Glutamatergic neuron (in vitro differentiated cells): ENCODE measurements around the gene EXOC3L2. TPM values are rescaled to one million over a fixed set of nuclear protein-coding genes. Genes with fewer than 3 reads are reported as not detected.
A peak's percentile ranks its signal among the peaks of the same experiment; 100 is the strongest.

ENCODE experiments used
- DNase-seq: peaks from one replicate; pipeline ENCODE4 v3.0.0; 2022
- H3K27ac Mint-ChIP-seq: one replicate; pipeline ENCODE4 v1.8.0; 2020; ENCODE audit warnings: mild to moderate bottlenecking, mixed read lengths, inconsistent platforms; ENCODE audit not compliant: unreplicated experiment
- H3K27me3 Mint-ChIP-seq: one replicate; pipeline ENCODE4 v1.8.0; 2020; ENCODE audit warnings: mild to moderate bottlenecking, moderate library complexity, mixed read lengths, inconsistent platforms; ENCODE audit not compliant: unreplicated experiment
- H3K36me3 Mint-ChIP-seq: one replicate; pipeline ENCODE4 v1.8.0; 2020; ENCODE audit warnings: mild to moderate bottlenecking, mixed read lengths, inconsistent platforms; ENCODE audit not compliant: unreplicated experiment
- H3K4me1 Mint-ChIP-seq: one replicate; pipeline ENCODE4 v1.8.0; 2020; ENCODE audit warnings: mild to moderate bottlenecking, low read depth, mixed read lengths, inconsistent platforms; ENCODE audit not compliant: unreplicated experiment
- H3K4me3 Mint-ChIP-seq: one replicate; pipeline ENCODE4 v1.8.0; 2020; ENCODE audit warnings: mild to moderate bottlenecking, mixed read lengths, inconsistent platforms; ENCODE audit not compliant: unreplicated experiment
- H3K9me3 Mint-ChIP-seq: one replicate; pipeline ENCODE4 v1.8.0; 2020; ENCODE audit warnings: mild to moderate bottlenecking, moderate library complexity, mixed read lengths, inconsistent platforms; ENCODE audit not compliant: unreplicated experiment
- total RNA-seq: library from RNA; stranded (reverse); fragmentation: NEBNext Ultra II Directional; extraction: Animal tissue kit (Norgen Biotek cat#: 25700); gene quantifications from one replicate; pipeline ENCODE4 v1.2.1, GENCODE V29; 2021; ENCODE audit not compliant: unreplicated experiment
- TF ChIP-seq, protein P1 (sequence below): fragments of 200-600 bp; sonication (generic); IDR thresholded peaks from one replicate; pipeline ENCODE4 v1.5.0; 2021; ENCODE audit not compliant: partially characterized antibody, unreplicated experiment

Gene EXOC3L2
- total RNA-seq, 1 donor from 2014 or later, result not detected

DNA sequence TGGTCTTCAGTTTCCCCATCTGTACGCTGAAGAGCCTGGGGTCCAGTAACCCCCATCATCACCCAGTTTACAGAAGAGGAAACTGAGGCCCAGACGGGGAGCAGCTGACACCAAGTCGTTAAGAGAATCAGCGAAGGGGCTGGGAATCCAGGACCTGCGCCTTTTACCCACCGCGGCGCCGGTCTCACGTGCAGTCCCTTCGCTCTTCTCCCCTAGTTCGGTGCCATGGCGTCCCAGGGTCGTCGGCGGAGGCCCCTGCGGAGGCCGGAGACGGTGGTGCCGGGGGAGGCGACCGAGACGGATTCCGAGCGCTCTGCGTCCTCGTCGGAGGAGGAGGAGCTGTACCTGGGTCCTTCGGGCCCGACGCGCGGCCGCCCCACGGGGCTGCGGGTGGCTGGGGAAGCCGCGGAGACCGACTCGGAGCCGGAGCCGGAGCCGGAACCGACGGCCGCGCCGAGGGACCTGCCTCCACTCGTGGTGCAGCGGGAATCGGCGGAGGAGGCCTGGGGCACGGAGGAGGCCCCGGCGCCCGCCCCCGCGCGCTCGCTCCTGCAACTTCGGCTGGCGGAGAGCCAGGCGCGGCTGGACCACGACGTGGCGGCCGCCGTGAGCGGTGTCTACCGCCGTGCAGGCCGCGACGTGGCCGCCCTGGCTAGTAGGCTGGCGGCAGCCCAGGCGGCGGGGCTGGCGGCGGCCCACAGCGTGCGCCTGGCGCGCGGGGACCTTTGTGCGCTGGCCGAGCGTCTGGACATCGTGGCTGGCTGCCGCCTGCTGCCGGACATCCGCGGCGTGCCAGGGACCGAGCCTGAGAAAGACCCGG lies 65.9 kb downstream of the EXOC3L2 start:
- peaks cover 4% of the 10 kb centered on the region for H3K4me1 Mint-ChIP-seq
- DNase-seq, result peak; percentile 56
- peak overlapping the region; percentile 22 for H3K27ac Mint-ChIP-seq
- H3K9me3 Mint-ChIP-seq, result peaks cover 11% of the 10 kb centered on the region
- TF ChIP-seq, protein P1, sequence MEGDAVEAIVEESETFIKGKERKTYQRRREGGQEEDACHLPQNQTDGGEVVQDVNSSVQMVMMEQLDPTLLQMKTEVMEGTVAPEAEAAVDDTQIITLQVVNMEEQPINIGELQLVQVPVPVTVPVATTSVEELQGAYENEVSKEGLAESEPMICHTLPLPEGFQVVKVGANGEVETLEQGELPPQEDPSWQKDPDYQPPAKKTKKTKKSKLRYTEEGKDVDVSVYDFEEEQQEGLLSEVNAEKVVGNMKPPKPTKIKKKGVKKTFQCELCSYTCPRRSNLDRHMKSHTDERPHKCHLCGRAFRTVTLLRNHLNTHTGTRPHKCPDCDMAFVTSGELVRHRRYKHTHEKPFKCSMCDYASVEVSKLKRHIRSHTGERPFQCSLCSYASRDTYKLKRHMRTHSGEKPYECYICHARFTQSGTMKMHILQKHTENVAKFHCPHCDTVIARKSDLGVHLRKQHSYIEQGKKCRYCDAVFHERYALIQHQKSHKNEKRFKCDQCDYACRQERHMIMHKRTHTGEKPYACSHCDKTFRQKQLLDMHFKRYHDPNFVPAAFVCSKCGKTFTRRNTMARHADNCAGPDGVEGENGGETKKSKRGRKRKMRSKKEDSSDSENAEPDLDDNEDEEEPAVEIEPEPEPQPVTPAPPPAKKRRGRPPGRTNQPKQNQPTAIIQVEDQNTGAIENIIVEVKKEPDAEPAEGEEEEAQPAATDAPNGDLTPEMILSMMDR, result no peak
- no peaks in the 10 kb centered on the region for H3K36me3 Mint-ChIP-seq
- H3K4me3 Mint-ChIP-seq, result peak overlapping the region; percentile 99
- peaks cover 7% of the 10 kb centered on the region for H3K27me3 Mint-ChIP-seq

DNA sequence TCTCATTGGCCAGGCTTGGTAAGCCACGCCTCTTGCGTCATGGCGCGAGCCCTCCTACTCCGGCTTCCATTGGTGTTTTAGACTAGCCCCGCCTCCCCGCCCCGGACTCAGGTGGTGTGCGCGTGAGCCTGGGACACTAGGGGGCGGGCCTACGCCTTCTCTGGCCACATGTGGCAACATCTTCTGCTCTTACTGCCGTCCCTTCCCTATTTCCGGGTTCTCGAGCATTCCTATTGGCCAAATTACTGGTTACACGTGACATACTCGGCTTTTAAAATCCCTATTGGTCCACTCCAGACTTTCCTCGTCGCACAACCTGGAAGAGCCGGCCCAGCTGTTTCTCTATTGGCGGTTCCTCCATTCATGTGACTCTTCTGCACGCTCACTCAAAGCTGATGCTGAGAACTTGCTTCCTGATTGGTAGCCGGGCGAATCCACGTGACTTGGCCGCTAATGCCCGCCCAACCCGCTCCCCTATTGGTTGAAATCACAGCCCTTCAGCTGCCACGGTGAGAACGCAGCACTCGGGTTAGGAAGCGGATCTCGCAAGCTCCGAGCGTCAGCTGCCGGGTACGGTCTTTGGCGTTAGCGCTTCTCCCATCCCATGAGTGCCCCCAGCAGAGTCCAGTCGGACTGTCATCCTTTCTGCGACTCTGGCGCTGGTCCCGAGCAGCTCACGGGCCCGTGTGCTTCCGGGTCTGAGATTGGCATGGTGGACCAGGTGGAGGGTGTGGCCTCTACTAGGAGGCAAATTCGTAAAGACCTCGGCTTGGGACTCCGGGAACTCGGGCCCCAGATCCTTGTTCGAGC lies 66.7 kb downstream of the EXOC3L2 start, which contains the start of gene BLOC1S3:
TSS of gene BLOC1S3 (plus strand) at position 523 of the 810 bp plus-strand sequence. CDS start 513 bp downstream, outside the sequence.
- H3K27me3 Mint-ChIP-seq, result peaks cover 7% of the 10 kb centered on the region
- no peaks in the 10 kb centered on the region for H3K36me3 Mint-ChIP-seq
- peaks cover 4% of the 10 kb centered on the region for H3K4me1 Mint-ChIP-seq
- TF ChIP-seq, protein P1, result peak; percentile 52
- peak within 1 kb of the TSS; percentile 99 for H3K4me3 Mint-ChIP-seq
- DNase-seq, result peak; percentile 100
- H3K27ac Mint-ChIP-seq, result peak within 1 kb of the TSS; percentile 95
- H3K9me3 Mint-ChIP-seq, result peaks cover 12% of the 10 kb centered on the region

DNA sequence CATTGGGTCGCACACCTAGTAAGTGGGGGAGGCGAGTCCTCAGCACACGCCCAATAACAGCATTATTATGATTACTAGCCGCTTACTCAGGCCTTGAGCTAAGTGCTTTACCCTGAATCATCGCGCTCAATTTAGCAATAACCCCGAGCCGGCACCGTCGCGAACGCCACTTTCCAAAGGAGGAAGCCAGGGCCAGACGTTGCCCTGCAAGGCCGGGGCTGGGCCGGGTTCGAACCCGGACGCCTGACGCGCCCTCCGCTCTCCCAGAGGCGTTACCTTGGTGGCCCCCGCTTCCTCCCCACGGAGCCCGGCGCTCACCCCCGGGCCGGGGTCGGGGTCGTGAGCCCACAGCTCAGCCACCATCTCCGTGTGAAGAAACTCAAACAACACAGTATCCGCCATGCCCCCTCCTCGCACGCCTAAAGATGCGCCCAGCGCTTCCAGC lies 67.4 kb downstream of the EXOC3L2 start, which contains the start of gene TRAPPC6A:
TSS of gene TRAPPC6A (minus strand) at position 421 of the 445 bp plus-strand sequence. CDS start at position 402, 19 bp downstream.
- peak; percentile 53 for DNase-seq
- TF ChIP-seq, protein P1, result no peak
- H3K27me3 Mint-ChIP-seq, result peaks cover 7% of the 10 kb centered on the region
- no peaks in the 10 kb centered on the region for H3K36me3 Mint-ChIP-seq
- H3K4me3 Mint-ChIP-seq, result peak within 1 kb of the TSS; percentile 99
- peak within 1 kb of the TSS; percentile 95 for H3K27ac Mint-ChIP-seq
- H3K9me3 Mint-ChIP-seq, result peaks cover 13% of the 10 kb centered on the region
- H3K4me1 Mint-ChIP-seq, result peaks cover 4% of the 10 kb centered on the region

DNA sequence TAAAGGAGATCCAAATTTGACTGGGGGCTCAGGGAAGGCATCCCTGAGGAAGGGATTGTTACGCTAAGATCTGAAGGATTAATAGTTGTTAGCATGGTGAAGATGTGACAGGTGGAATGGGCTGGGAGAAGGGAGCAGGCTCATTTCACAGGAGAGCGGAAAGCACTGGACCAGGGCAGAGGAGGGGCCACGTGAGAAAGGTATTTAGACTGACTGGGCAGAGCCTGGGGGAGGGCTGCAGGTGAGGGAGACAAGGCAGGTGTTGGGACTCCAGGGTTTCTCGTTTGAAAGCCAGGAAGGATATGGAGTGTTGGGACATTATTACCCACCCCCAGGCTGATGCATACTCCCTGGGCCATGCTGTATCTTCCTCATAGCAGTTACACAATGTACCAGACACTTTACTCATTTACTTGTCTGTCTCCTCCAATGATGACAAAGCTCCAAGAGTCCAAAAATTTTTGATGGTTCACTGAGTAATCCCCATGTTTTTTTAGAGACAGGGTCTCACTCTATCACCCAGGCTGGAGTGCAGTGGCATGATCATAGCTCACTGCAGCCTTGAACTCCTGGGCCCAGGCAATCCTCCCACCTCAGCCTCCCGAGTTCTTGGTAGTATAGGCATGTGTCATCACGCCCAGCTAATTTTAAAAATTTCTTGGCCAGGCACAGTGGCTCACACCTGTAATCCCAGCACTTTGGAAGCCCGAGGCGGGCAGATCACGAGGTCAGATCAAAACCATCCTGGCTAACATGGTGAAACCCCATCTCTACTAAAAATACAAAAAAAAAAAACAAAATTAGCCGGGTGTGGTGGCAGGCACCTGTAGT lies 69.5 kb downstream of the EXOC3L2 start:
- TF ChIP-seq, protein P1, result no peak
- DNase-seq, result no peak
- peaks cover 7% of the 10 kb centered on the region for H3K4me1 Mint-ChIP-seq
- peaks cover 13% of the 10 kb centered on the region for H3K9me3 Mint-ChIP-seq
- H3K36me3 Mint-ChIP-seq, result no peaks in the 10 kb centered on the region
- no peak overlapping the region for H3K27ac Mint-ChIP-seq
- H3K27me3 Mint-ChIP-seq, result peaks cover 8% of the 10 kb centered on the region
- H3K4me3 Mint-ChIP-seq, result no peak overlapping the region
